Body of pancreas (tissue), 4 donors: ENCODE results near the gene IL1R1.

ENCODE experiments used
- CTCF ChIP-seq, 7 experiments: fragments of 450-650 bp in 4 of 7; fragments of 200-600 bp in 3 of 7; sonication (generic) in 3 of 7; IDR thresholded peaks; one replicate each; pipeline ENCODE4 v1.5.1; 2016 to 2019; ENCODE audit warnings: antibody characterized with exemption in 7 of 7
- POLR2A ChIP-seq, 3 donors: fragments of 450-650 bp; IDR thresholded peaks; one replicate each; pipeline ENCODE4 v1.6.1; 2016; ENCODE audit warnings: antibody characterized with exemption in 3 of 3, mild to moderate bottlenecking in 2 of 3

GRCh38 chr2:102110596-102111334, 31.8 kb upstream of the IL1R1 start:
- no peak for TF ChIP-seq CTCF (IDR thresholded peaks at IDR 0.05)
- TF ChIP-seq POLR2A (IDR thresholded peaks at IDR 0.05) = no peak
